ENCODE measurements around the gene RNU1-3.

Gene RNU1-3

GRCh38 chr1:16617778-16618580, 48.8 kb downstream of the RNU1-3 start:
- no peak for DNase-seq

GRCh38 chr1:16617114-16617631, 49.6 kb downstream of the RNU1-3 start:
- no peak for DNase-seq

Data from stimulated activated naive CD4-positive, alpha-beta T cell (primary cell).